Islet of Langerhans (tissue), 1 donor: ENCODE results near the gene ZKSCAN8.
A peak's percentile ranks its signal among the peaks of the same experiment; 100 is the strongest.
"Not testable (repeated sequence)": the region's sequence is repeated elsewhere in the genome, so short reads cannot be mapped to it uniquely, and the experiment has no call there.

Experiments
- FAIRE-seq: peaks from one replicate; lab custom pipeline; 2011; peaks lifted over from hg19 to GRCh38; lab: Jason Lieb, UNC

The ZKSCAN8 gene

GRCh38 chr6:28141500-28142329, at the start of gene ZKSCAN8:
Gene ZKSCAN8, plus strand, starts transcription at chr6:28141883. Its CDS starts 6,525 bp downstream, at chr6:28148408.
- FAIRE-seq: no peak

- not testable (repeated sequence) for FAIRE-seq
These were observed 39.5 kb upstream of the ZKSCAN8 start for GRCh38 chr6:28102222-28102621.

DNA sequence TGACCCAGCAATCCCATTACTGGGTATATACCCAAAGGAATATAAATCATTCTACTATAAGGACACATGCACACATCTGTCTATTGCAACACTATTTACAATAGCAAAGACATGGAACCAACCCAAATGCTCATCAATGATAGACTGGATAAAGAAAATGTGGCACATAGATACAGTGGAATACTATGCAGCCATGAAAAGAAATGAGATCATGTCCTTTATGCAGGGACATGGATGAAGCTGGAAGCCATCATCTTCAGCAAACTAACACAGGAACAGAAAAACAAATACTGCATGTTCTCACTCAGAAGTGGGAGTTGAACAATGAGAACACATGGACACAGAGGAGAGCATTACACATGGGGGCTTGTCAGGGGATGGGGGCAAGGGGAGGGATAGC, 39.0 kb upstream of the ZKSCAN8 start:
- FAIRE-seq: not testable (repeated sequence)

DNA sequence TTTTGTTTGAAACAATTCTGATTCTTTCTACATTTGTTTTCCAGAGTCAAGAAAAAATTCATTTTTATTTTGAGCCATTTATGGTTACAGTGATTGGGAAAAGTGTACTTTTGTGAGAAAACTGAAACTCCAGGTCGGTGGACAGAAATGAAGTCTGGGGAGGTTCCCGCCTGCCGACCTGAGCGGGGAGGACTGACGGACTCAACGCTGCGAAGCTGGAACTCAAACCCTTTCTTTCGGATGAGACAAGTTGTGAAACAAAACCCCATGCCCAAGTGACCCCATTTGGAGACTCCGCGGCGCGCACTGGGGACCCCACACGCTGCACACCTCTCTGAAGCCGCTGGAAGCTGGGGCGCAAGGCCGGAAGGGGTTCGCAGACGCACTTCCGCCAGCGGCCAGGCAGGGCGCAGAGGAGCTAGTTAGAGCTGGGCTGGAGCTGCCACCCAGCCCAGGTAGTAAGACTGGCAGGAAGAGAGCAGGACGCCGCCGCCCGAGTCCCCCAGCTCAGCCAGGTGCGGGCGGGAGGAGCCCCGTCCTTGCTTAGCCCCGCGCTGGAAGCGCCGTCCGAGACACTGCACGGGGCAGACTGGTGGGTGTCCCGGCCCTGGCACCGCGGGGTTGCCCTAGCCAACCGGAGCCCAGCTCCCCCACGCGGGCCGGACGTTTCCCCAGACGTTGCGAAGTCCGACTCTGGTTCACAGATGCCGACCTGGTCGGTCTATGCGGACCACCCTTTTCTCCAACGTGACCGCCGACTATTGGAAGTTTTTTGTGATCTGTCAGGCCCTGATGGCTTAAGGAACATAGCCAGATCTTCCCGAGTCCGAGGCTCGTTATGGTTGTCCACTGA, 37.1 kb upstream of the ZKSCAN8 start:
- no peak for FAIRE-seq

GRCh38 chr6:28105245-28105639, 36.4 kb upstream of the ZKSCAN8 start:
- FAIRE-seq: no peak

DNA sequence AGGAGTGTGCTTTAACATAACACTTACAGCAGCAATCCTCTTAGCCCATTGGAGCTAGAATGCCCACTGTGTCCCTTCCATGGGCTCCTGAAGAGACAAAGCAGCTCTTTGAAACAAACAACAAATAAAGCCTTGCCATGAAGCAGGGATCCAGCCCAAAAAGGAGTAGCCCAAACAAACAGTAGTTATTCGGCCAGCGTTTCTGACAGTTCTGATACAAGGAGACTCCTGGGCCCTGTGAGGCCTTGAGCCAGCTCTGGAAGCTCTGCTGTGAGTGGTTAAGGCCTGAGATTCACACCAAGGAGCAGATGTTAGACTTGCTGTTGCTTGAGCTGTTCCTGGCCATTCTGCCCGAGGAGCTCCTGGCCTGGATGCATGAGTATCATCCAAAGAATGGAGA, 34.2 kb upstream of the ZKSCAN8 start:
- FAIRE-seq: no peak

GRCh38 chr6:28111964-28112363, 29.7 kb upstream of the ZKSCAN8 start:
- FAIRE-seq: peak; percentile 41

DNA sequence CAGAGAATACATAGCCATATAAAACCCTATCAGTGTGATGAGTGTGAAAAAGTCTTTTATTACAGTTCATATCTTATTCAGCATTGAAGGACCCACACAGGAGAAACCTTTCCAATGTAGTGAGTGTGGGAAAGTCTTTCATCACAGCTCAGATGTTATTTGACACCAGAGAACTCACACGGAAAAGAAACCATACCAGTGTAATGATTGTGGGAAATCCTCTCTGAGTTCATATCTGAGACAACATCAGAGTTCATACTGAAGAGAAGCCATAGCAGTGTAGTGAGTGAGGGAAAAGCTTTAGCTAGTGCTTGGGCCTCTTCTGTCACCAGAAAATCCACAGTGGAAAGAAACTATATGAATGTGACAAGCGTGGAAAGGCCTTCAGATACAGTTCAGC, 25.9 kb upstream of the ZKSCAN8 start:
- FAIRE-seq: no peak

GRCh38 chr6:28117386-28118050, 24.2 kb upstream of the ZKSCAN8 start:
- no peak for FAIRE-seq

GRCh38 chr6:28118217-28118616, 23.5 kb upstream of the ZKSCAN8 start:
- no peak for FAIRE-seq

- no peak for FAIRE-seq
These were observed 19.8 kb upstream of the ZKSCAN8 start for GRCh38 chr6:28121876-28122275.

DNA sequence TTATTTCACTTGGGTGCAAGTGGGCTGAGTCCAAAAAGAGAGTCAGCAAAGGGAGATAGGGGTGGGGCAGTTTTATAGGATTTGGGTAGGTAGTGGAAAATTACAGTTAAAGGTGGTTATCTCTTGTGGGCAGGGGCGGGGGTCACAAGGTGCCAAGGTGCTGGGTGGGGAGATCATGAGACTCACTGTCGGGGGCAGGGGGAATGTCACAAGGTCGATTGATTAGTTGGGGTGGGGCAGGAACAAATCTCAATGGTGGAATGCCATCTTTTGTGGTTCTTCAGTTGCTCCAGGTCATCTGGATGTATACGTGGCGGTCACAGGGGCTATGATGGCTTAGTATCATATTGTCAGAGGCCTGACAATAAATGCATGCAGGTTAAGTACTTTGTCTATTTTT, 19.4 kb upstream of the ZKSCAN8 start:
- FAIRE-seq: not testable (repeated sequence)

GRCh38 chr6:28124350-28124970, 17.2 kb upstream of the ZKSCAN8 start, which contains the start of gene ZSCAN16:
Gene ZSCAN16, plus strand, starts transcription at chr6:28124609. Its CDS starts 835 bp downstream, at chr6:28125444.
- FAIRE-seq: no peak

DNA sequence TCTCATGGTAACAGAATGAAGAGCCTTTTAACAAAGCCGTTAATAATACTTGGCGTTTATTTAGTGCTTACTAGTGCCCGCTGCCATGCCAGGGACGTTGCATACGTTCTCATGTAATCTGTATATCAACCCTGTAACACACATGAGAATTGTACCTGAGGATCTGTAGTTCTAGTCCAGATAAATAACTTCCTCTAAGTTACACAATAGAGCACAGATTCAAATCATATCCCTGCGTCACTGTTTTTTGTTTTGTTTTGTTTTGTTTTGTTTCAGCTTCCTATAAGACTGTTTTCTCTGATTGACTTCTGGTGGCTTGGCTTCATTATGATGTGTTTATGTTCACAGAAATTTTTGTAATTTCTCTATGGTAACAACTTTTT, 16.7 kb upstream of the ZKSCAN8 start:
- FAIRE-seq: no peak

DNA sequence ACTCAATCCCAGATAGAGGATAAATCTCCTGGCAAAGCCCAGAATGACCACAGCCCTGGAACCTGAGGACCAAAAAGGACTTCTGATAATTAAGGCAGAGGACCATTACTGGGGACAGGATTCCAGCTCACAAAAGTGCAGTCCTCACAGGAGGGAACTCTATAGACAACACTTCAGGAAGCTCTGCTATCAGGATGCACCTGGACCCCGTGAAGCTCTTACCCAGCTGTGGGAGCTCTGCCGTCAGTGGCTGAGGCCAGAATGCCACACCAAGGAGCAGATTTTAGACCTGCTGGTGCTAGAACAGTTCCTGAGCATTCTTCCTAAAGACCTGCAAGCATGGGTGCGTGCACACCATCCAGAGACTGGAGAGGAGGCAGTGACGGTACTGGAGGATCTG, 16.3 kb upstream of the ZKSCAN8 start:
- FAIRE-seq: no peak

DNA sequence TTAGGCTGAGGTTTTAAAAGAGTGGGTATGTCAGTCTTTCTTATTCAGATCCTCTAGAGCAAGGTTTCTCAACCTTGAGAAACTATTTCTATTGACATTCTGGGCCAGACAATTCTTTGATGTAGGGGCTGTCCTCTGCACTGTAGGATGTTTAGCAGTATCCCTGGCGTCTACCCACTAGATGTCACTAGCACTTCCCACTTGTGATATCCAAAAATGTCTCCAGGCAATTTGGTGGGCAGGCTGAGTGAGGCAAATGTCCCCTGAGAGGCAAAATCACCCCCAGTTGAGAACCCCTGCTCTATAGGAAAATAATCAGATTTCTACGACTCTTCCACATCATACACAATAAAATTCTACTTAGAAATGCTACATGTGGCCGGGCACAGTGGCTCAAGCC, 7.7 kb upstream of the ZKSCAN8 start:
- no peak for FAIRE-seq

DNA sequence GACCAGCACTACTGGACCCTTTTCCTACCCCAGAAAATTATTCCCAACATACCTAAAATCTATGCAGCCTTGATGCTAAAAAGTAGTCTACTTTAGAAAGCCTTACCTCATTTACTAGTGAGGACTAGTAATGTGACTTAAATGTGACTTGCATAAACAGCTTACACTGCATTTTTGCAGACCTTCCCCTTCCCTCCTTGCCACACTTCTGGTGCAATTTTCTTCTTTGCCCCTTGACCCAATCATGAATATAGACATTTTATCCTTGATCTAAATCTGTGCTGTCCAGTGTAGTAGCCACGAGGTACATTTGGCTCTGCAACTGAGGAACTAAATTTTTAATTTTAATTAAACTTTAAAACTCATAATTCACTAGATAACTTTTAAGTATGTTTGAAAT, 7.0 kb upstream of the ZKSCAN8 start:
- FAIRE-seq: no peak

- FAIRE-seq: no peak
These were observed 6.3 kb upstream of the ZKSCAN8 start for GRCh38 chr6:28135393-28135792.

- no peak for FAIRE-seq
These were observed 4.8 kb upstream of the ZKSCAN8 start for GRCh38 chr6:28136585-28137504.

- no peak for FAIRE-seq
These were observed 4.1 kb upstream of the ZKSCAN8 start for GRCh38 chr6:28137505-28137981.
